ENCODE measurements around the gene CFL1.

The CFL1 gene

GRCh38 chr11:65887723-65888162, 29.8 kb upstream of the CFL1 start:
- Histone ChIP-seq H3K4me3 (ENCODE audit: insufficient read depth, low read depth, low read length) (peak overlapping the region; percentile 76), H3K36me3 (ENCODE audit: control insufficient read depth, insufficient read depth, low read length) (peaks cover 17% of the 10 kb centered on the region), H3K27me3 (ENCODE audit: control insufficient read depth, insufficient read depth, low read length, poor library complexity, severe bottlenecking) (peaks cover 34% of the 10 kb centered on the region), H3K27ac (ENCODE audit: insufficient read depth, low read depth, low read length, poor library complexity, severe bottlenecking) (peak overlapping the region; percentile 71), H3K9me3 (ENCODE audit: control insufficient read depth, low read length) (no peaks in the 10 kb centered on the region), H3K4me1 (ENCODE audit: control insufficient read depth, insufficient read depth, low read length) (peaks cover 32% of the 10 kb centered on the region)
- WGBS, 2 experiments = 3 to 4% methylated on average over 23 of the region's 23 CpGs

GRCh38 chr11:65886826-65887722, 29.1 kb upstream of the CFL1 start:
- 85 to 91% methylated on average over 14 of the region's 14 CpGs for WGBS, 2 experiments
- Histone ChIP-seq H3K27ac (ENCODE audit: insufficient read depth, low read depth, low read length, poor library complexity, severe bottlenecking) (no peak overlapping the region), H3K36me3 (ENCODE audit: control insufficient read depth, insufficient read depth, low read length) (peaks cover 22% of the 10 kb centered on the region)

GRCh38 chr11:65885808-65886536, 28.0 kb upstream of the CFL1 start:
- Histone ChIP-seq H3K4me3 (ENCODE audit: insufficient read depth, low read depth, low read length) (no peak overlapping the region), H3K27ac (ENCODE audit: insufficient read depth, low read depth, low read length, poor library complexity, severe bottlenecking) (no peak overlapping the region), H3K9me3 (ENCODE audit: control insufficient read depth, low read length) (no peaks in the 10 kb centered on the region), H3K27me3 (ENCODE audit: control insufficient read depth, insufficient read depth, low read length, poor library complexity, severe bottlenecking) (peaks cover 17% of the 10 kb centered on the region), H3K36me3 (ENCODE audit: control insufficient read depth, insufficient read depth, low read length) (peaks cover 22% of the 10 kb centered on the region), H3K4me1 (ENCODE audit: control insufficient read depth, insufficient read depth, low read length) (peaks cover 24% of the 10 kb centered on the region)
- WGBS, 2 experiments = 94% methylated on average over 12 of the region's 12 CpGs

More at GRCh38 chr11:65886826-65887722, 29.1 kb upstream of the CFL1 start:
- H3K4me1 ChIP-seq (ENCODE audit: control insufficient read depth, insufficient read depth, low read length) = peaks cover 32% of the 10 kb centered on the region
- peak overlapping the region; percentile 76 for H3K4me3 ChIP-seq (ENCODE audit: insufficient read depth, low read depth, low read length)
- peaks cover 28% of the 10 kb centered on the region for H3K27me3 ChIP-seq (ENCODE audit: control insufficient read depth, insufficient read depth, low read length, poor library complexity, severe bottlenecking)
- no peaks in the 10 kb centered on the region for H3K9me3 ChIP-seq (ENCODE audit: control insufficient read depth, low read length)

- no peaks in the 10 kb centered on the region for H3K9me3 ChIP-seq (ENCODE audit: control insufficient read depth, low read length)
- peaks cover 24% of the 10 kb centered on the region for H3K4me1 ChIP-seq (ENCODE audit: control insufficient read depth, insufficient read depth, low read length)
- H3K36me3 ChIP-seq (ENCODE audit: control insufficient read depth, insufficient read depth, low read length) = peaks cover 22% of the 10 kb centered on the region
- peaks cover 16% of the 10 kb centered on the region for H3K27me3 ChIP-seq (ENCODE audit: control insufficient read depth, insufficient read depth, low read length, poor library complexity, severe bottlenecking)
- H3K27ac ChIP-seq (ENCODE audit: insufficient read depth, low read depth, low read length, poor library complexity, severe bottlenecking) = no peak overlapping the region
- H3K4me3 ChIP-seq (ENCODE audit: insufficient read depth, low read depth, low read length) = no peak overlapping the region
- WGBS, 2 experiments = 93 to 97% methylated on average over 7 of the region's 7 CpGs
These were observed 27.3 kb upstream of the CFL1 start for GRCh38 chr11:65885231-65885630.

- no peak overlapping the region for H3K27ac ChIP-seq (ENCODE audit: insufficient read depth, low read depth, low read length, poor library complexity, severe bottlenecking)
- peaks cover 18% of the 10 kb centered on the region for H3K4me1 ChIP-seq (ENCODE audit: control insufficient read depth, insufficient read depth, low read length)
- H3K27me3 ChIP-seq (ENCODE audit: control insufficient read depth, insufficient read depth, low read length, poor library complexity, severe bottlenecking) = peaks cover 11% of the 10 kb centered on the region
- WGBS, 2 experiments = 36 to 37% methylated on average over 9 of the region's 9 CpGs
- H3K9me3 ChIP-seq (ENCODE audit: control insufficient read depth, low read length) = no peaks in the 10 kb centered on the region
- H3K4me3 ChIP-seq (ENCODE audit: insufficient read depth, low read depth, low read length) = no peak overlapping the region
- H3K36me3 ChIP-seq (ENCODE audit: control insufficient read depth, insufficient read depth, low read length) = peaks cover 22% of the 10 kb centered on the region
These were observed 26.7 kb upstream of the CFL1 start for GRCh38 chr11:65884716-65885092.

- H3K4me3 ChIP-seq (ENCODE audit: insufficient read depth, low read depth, low read length) = no peak overlapping the region
- peaks cover 4% of the 10 kb centered on the region for H3K27me3 ChIP-seq (ENCODE audit: control insufficient read depth, insufficient read depth, low read length, poor library complexity, severe bottlenecking)
- H3K4me1 ChIP-seq (ENCODE audit: control insufficient read depth, insufficient read depth, low read length) = peaks cover 12% of the 10 kb centered on the region
- 92 to 94% methylated on average over 28 of the region's 28 CpGs for WGBS, 2 experiments
- H3K27ac ChIP-seq (ENCODE audit: insufficient read depth, low read depth, low read length, poor library complexity, severe bottlenecking) = no peak overlapping the region
- no peaks in the 10 kb centered on the region for H3K9me3 ChIP-seq (ENCODE audit: control insufficient read depth, low read length)
- H3K36me3 ChIP-seq (ENCODE audit: control insufficient read depth, insufficient read depth, low read length) = peaks cover 22% of the 10 kb centered on the region
These were observed 26.1 kb upstream of the CFL1 start for GRCh38 chr11:65883786-65884715.

GRCh38 chr11:65883058-65883761, 25.2 kb upstream of the CFL1 start:
- Histone ChIP-seq H3K27me3 (ENCODE audit: control insufficient read depth, insufficient read depth, low read length, poor library complexity, severe bottlenecking) (no peaks in the 10 kb centered on the region), H3K27ac (ENCODE audit: insufficient read depth, low read depth, low read length, poor library complexity, severe bottlenecking) (no peak overlapping the region), H3K4me3 (ENCODE audit: insufficient read depth, low read depth, low read length) (no peak overlapping the region), H3K9me3 (ENCODE audit: control insufficient read depth, low read length) (no peaks in the 10 kb centered on the region), H3K36me3 (ENCODE audit: control insufficient read depth, insufficient read depth, low read length) (peaks cover 22% of the 10 kb centered on the region), H3K4me1 (ENCODE audit: control insufficient read depth, insufficient read depth, low read length) (peaks cover 10% of the 10 kb centered on the region)
- 96 to 98% methylated on average over 12 to 13 of the region's 13 CpGs for WGBS, 2 experiments

- H3K36me3 ChIP-seq (ENCODE audit: control insufficient read depth, insufficient read depth, low read length) = peaks cover 22% of the 10 kb centered on the region
- no peak overlapping the region for H3K4me3 ChIP-seq (ENCODE audit: insufficient read depth, low read depth, low read length)
- no peak overlapping the region for H3K27ac ChIP-seq (ENCODE audit: insufficient read depth, low read depth, low read length, poor library complexity, severe bottlenecking)
- H3K4me1 ChIP-seq (ENCODE audit: control insufficient read depth, insufficient read depth, low read length) = peaks cover 6% of the 10 kb centered on the region
- H3K9me3 ChIP-seq (ENCODE audit: control insufficient read depth, low read length) = no peaks in the 10 kb centered on the region
- WGBS, 2 experiments = 95 to 97% methylated on average over 30 of the region's 30 CpGs
- H3K27me3 ChIP-seq (ENCODE audit: control insufficient read depth, insufficient read depth, low read length, poor library complexity, severe bottlenecking) = no peaks in the 10 kb centered on the region
These were observed 24.4 kb upstream of the CFL1 start for GRCh38 chr11:65882120-65883057.
